ENCODE measurements around the gene CLEC3B.

DNA sequence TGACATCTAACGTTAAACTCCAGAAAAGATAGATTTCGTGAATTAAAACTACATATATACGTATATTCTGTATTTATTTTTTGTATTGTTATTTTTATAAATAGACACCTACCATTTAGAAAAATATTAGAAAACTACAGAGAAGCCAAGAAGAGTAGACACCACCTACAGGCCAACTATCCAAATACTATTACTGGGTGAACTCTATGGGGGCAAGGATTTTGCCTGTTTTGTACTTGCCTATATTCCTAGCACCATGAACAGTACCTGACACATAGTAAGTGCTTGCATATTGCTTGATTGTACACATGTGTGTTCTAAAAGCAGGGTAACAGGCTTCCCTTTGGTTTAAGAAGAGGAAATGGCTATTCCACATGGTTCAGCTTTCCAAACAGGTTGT lies 24.4 kb upstream of the CLEC3B start:
- TF ChIP-seq, protein P1, sequence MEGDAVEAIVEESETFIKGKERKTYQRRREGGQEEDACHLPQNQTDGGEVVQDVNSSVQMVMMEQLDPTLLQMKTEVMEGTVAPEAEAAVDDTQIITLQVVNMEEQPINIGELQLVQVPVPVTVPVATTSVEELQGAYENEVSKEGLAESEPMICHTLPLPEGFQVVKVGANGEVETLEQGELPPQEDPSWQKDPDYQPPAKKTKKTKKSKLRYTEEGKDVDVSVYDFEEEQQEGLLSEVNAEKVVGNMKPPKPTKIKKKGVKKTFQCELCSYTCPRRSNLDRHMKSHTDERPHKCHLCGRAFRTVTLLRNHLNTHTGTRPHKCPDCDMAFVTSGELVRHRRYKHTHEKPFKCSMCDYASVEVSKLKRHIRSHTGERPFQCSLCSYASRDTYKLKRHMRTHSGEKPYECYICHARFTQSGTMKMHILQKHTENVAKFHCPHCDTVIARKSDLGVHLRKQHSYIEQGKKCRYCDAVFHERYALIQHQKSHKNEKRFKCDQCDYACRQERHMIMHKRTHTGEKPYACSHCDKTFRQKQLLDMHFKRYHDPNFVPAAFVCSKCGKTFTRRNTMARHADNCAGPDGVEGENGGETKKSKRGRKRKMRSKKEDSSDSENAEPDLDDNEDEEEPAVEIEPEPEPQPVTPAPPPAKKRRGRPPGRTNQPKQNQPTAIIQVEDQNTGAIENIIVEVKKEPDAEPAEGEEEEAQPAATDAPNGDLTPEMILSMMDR (IDR thresholded peaks at IDR 0.05) = no peak
- TF ChIP-seq POLR2A (IDR thresholded peaks at IDR 0.05) (no peak), POLR2AphosphoS5 (IDR thresholded peaks at IDR 0.05) (no peak), EP300 (IDR thresholded peaks at IDR 0.05) (no peak)
